ENCODE data around the gene LPCAT2.

DNA sequence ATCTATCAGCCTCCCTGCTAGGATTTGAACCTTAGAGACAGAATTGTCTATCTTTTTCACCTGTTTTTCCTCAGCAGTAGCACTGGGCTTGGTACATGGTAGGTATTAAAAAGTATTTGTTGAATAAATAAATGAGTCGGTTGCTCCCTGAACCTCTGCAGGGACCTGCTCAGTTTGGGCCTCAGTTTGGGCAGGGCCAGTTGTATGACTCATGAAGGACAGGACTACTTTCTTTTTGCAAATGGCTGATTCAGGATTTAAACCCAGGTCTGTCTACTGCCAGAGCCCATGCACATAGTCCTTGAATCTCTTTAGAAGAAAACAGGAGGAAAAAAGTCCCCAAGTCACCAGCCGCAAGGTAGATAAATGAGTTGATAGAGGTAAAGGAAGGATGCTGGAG lies 26.8 kb upstream of the LPCAT2 start:
- TF ChIP-seq POLR2A (IDR thresholded peaks at IDR 0.05; ENCODE audit: low read depth, low read length) (no peak), POLR2AphosphoS5 (IDR thresholded peaks at IDR 0.05; ENCODE audit: low read depth, low read length) (no peak)

Data from GM12891 (cell line).